Suprapubic skin (tissue), 4 donors: Measurements from ENCODE around the gene ARMC2.

Experiments
- CTCF ChIP-seq, 2 donors: fragments of 200-600 bp in 1 of 2; fragments of 450-650 bp in 1 of 2; sonication (generic) in 1 of 2; IDR thresholded peaks; one replicate each; pipeline ENCODE4 v1.5.1; 2016 to 2019; ENCODE audit warnings: antibody characterized with exemption in 2 of 2, mild to moderate bottlenecking in 1 of 2, moderate library complexity in 1 of 2
- EP300 ChIP-seq: sonication (generic); formaldehyde crosslinking; IDR thresholded peaks from one replicate; pipeline ENCODE4 v1.6.1; 2017; ENCODE audit warnings: antibody characterized with exemption
- POLR2A ChIP-seq, 2 donors: fragments of 450-650 bp; IDR thresholded peaks; one replicate each; pipeline ENCODE4 v1.6.1; 2017; ENCODE audit warnings: antibody characterized with exemption in 2 of 2, mild to moderate bottlenecking in 2 of 2, moderate library complexity in 2 of 2
- POLR2AphosphoS5 ChIP-seq, 3 donors: sonication (generic); formaldehyde crosslinking; IDR thresholded peaks; one replicate each; pipeline ENCODE4 v1.6.1; 2017; ENCODE audit warnings: antibody characterized with exemption in 3 of 3

- no peak for TF ChIP-seq CTCF (IDR thresholded peaks at IDR 0.05)
- no peak for TF ChIP-seq POLR2A (IDR thresholded peaks at IDR 0.05)
- TF ChIP-seq POLR2AphosphoS5 (IDR thresholded peaks at IDR 0.05): no peak
- no peak for TF ChIP-seq EP300
Observed at GRCh38 chr6:108838101-108838717, 10.0 kb upstream of the ARMC2 start.
